Measurements from ENCODE around the gene KCNJ9. TPM values are rescaled to one million over a fixed set of nuclear protein-coding genes. Genes with fewer than 3 reads are reported as not detected.

Gene KCNJ9
- total and polyA plus RNA-seq, 4 donors = not detected

GRCh38 chr1:160129966-160130365 lies 48.6 kb downstream of the KCNJ9 start:
- Histone ChIP-seq H3K4me1 (ENCODE audit: control insufficient read depth in 5 of 5, insufficient read depth in 5 of 5, low read length in 5 of 5) (peaks cover 0 to 9% (median 0%) of the 10 kb centered on the region in 5 donors), H3K9ac (ENCODE audit: insufficient read depth in 1 of 2, low read length in 2 of 2) (no peak overlapping the region), H3K9me3 (ENCODE audit: control insufficient read depth in 4 of 4, insufficient read depth in 3 of 4, low read length in 3 of 4) (no peaks in the 10 kb centered on the region), H3K4me3 (no peak overlapping the region), H3K27me3 (ENCODE audit: control insufficient read depth in 3 of 3, insufficient read depth in 3 of 3, low read length in 2 of 3) (no peaks in the 10 kb centered on the region), H3K36me3 (ENCODE audit: control insufficient read depth in 4 of 4, insufficient read depth in 4 of 4, low read length in 4 of 4) (no peaks in the 10 kb centered on the region), H3K27ac (ENCODE audit: low read depth in 1 of 2, low read length in 1 of 2) (no peak overlapping the region)
- peak in 1 of 3 donors; percentile 6 for DNase-seq
- 90 to 91% methylated on average over 11 of the region's 11 CpGs for WGBS, 2 donors
- no peak for ATAC-seq (ENCODE audit: insufficient read depth, low FRiP score)
- TF ChIP-seq, protein P1, sequence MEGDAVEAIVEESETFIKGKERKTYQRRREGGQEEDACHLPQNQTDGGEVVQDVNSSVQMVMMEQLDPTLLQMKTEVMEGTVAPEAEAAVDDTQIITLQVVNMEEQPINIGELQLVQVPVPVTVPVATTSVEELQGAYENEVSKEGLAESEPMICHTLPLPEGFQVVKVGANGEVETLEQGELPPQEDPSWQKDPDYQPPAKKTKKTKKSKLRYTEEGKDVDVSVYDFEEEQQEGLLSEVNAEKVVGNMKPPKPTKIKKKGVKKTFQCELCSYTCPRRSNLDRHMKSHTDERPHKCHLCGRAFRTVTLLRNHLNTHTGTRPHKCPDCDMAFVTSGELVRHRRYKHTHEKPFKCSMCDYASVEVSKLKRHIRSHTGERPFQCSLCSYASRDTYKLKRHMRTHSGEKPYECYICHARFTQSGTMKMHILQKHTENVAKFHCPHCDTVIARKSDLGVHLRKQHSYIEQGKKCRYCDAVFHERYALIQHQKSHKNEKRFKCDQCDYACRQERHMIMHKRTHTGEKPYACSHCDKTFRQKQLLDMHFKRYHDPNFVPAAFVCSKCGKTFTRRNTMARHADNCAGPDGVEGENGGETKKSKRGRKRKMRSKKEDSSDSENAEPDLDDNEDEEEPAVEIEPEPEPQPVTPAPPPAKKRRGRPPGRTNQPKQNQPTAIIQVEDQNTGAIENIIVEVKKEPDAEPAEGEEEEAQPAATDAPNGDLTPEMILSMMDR (IDR thresholded peaks at IDR 0.05; ENCODE audit: control extremely low read depth, extremely low read depth) = no peak

GRCh38 chr1:160130486-160130885 lies 49.1 kb downstream of the KCNJ9 start:
- no peaks in the 10 kb centered on the region for H3K36me3 ChIP-seq (ENCODE audit: control insufficient read depth in 4 of 4, insufficient read depth in 4 of 4, low read length in 4 of 4)
- H3K4me3 ChIP-seq = no peak overlapping the region
- peak in 1 of 3 donors; percentile 6 for DNase-seq
- H3K9ac ChIP-seq (ENCODE audit: insufficient read depth in 1 of 2, low read length in 2 of 2) = no peak overlapping the region
- H3K4me1 ChIP-seq (ENCODE audit: control insufficient read depth in 5 of 5, insufficient read depth in 5 of 5, low read length in 5 of 5) = peaks cover 0 to 4% (median 0%) of the 10 kb centered on the region in 5 donors
- TF ChIP-seq, protein P1 (IDR thresholded peaks at IDR 0.05; ENCODE audit: control extremely low read depth, extremely low read depth) = no peak
- H3K27me3 ChIP-seq (ENCODE audit: control insufficient read depth in 3 of 3, insufficient read depth in 3 of 3, low read length in 2 of 3) = no peaks in the 10 kb centered on the region
- H3K9me3 ChIP-seq (ENCODE audit: control insufficient read depth in 4 of 4, insufficient read depth in 3 of 4, low read length in 3 of 4) = no peaks in the 10 kb centered on the region
- ATAC-seq (ENCODE audit: insufficient read depth, low FRiP score) = no peak
- H3K27ac ChIP-seq (ENCODE audit: low read depth in 1 of 2, low read length in 1 of 2) = no peak overlapping the region
- whole genome bisulfite sequencing, 2 donors = 88% methylated on average over 5 of the region's 5 CpGs

GRCh38 chr1:160130939-160131338 lies 49.6 kb downstream of the KCNJ9 start:
- Histone ChIP-seq H3K9ac (ENCODE audit: insufficient read depth in 1 of 2, low read length in 2 of 2) (no peak overlapping the region), H3K27ac (ENCODE audit: low read depth in 1 of 2, low read length in 1 of 2) (peak overlapping the region in 1 of 2 donors; percentile 84), H3K4me1 (ENCODE audit: control insufficient read depth in 5 of 5, insufficient read depth in 5 of 5, low read length in 5 of 5) (peaks cover 0 to 3% (median 0%) of the 10 kb centered on the region in 5 donors), H3K9me3 (ENCODE audit: control insufficient read depth in 4 of 4, insufficient read depth in 3 of 4, low read length in 3 of 4) (no peaks in the 10 kb centered on the region), H3K4me3 (no peak overlapping the region), H3K27me3 (ENCODE audit: control insufficient read depth in 3 of 3, insufficient read depth in 3 of 3, low read length in 2 of 3) (no peaks in the 10 kb centered on the region), H3K36me3 (ENCODE audit: control insufficient read depth in 4 of 4, insufficient read depth in 4 of 4, low read length in 4 of 4) (no peaks in the 10 kb centered on the region)
- ATAC-seq (ENCODE audit: insufficient read depth, low FRiP score) (no peak), DNase-seq (no peak)
- WGBS, 2 donors = 90 to 95% methylated on average over 1 of the region's 1 CpG
- TF ChIP-seq, protein P1 (IDR thresholded peaks at IDR 0.05; ENCODE audit: control extremely low read depth, extremely low read depth) = no peak
